ENCODE results near the gene PCSK6. TPM values are rescaled to one million over a fixed set of nuclear protein-coding genes. Genes with fewer than 3 reads are reported as not detected.
A peak's percentile ranks its signal among the peaks of the same experiment; 100 is the strongest.

The PCSK6 gene
- total RNA-seq, 1 experiment from 2014 or later, result 10.6 TPM

DNA sequence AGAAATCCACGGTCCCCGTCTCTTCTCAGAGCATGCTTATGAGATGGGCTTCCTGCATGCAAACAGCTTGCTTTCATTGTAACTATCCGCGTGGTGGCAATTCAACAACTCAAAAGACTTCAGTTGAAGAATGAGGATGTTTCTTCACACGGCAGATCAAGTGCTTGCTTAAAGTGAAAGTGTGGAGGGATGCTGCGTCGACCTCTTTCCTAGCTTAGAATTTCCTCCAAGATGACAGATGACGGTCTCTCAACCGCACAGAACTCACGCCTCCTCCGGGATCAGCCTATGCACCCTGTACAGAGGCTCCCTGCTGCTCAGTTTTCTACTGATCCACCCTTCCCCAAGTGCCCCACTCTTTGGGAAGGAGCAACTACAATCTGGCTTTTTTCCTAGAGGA, 47.8 kb downstream of the PCSK6 start:
- H3K27ac ChIP-seq (ENCODE audit: low read length), result no peak overlapping the region
- TF ChIP-seq TCF7L2 (IDR thresholded peaks at IDR 0.05; ENCODE audit: low read depth, low read length) (no peak), SIN3A (IDR thresholded peaks at IDR 0.05; ENCODE audit: borderline replicate concordance, insufficient read depth, low read depth, low read length) (no peak), POLR2AphosphoS5 (IDR thresholded peaks at IDR 0.05; ENCODE audit: low read depth, low read length) (no peak), CTCF (IDR thresholded peaks at IDR 0.05) (no peak)
- TF ChIP-seq, protein P1, sequence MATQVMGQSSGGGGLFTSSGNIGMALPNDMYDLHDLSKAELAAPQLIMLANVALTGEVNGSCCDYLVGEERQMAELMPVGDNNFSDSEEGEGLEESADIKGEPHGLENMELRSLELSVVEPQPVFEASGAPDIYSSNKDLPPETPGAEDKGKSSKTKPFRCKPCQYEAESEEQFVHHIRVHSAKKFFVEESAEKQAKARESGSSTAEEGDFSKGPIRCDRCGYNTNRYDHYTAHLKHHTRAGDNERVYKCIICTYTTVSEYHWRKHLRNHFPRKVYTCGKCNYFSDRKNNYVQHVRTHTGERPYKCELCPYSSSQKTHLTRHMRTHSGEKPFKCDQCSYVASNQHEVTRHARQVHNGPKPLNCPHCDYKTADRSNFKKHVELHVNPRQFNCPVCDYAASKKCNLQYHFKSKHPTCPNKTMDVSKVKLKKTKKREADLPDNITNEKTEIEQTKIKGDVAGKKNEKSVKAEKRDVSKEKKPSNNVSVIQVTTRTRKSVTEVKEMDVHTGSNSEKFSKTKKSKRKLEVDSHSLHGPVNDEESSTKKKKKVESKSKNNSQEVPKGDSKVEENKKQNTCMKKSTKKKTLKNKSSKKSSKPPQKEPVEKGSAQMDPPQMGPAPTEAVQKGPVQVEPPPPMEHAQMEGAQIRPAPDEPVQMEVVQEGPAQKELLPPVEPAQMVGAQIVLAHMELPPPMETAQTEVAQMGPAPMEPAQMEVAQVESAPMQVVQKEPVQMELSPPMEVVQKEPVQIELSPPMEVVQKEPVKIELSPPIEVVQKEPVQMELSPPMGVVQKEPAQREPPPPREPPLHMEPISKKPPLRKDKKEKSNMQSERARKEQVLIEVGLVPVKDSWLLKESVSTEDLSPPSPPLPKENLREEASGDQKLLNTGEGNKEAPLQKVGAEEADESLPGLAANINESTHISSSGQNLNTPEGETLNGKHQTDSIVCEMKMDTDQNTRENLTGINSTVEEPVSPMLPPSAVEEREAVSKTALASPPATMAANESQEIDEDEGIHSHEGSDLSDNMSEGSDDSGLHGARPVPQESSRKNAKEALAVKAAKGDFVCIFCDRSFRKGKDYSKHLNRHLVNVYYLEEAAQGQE (IDR thresholded peaks at IDR 0.05; ENCODE audit: insufficient read depth in 1 of 2, low read depth in 2 of 2, low read length in 1 of 2), result no peak
- DNase-seq (ENCODE audit: low read depth, low spot score) (no peak), ATAC-seq (no peak)
- no peaks in the 10 kb centered on the region for H3K36me3 ChIP-seq (ENCODE audit: control insufficient read depth, insufficient read depth, low read length)
- in situ Hi-C loops (cut with HindIII; ENCODE audit: low pct_unique_long_range_greater_than_20kb, low sequenced_read_pairs), result no loop called here
- H3K9me3 ChIP-seq (ENCODE audit: control insufficient read depth, insufficient read depth, low read depth, low read length), result no peaks in the 10 kb centered on the region
- no peak overlapping the region for H3K4me3 ChIP-seq (ENCODE audit: low read depth in 2 of 2, low read length in 2 of 2)
- peaks cover 14% of the 10 kb centered on the region for H3K4me1 ChIP-seq (ENCODE audit: control insufficient read depth, insufficient read depth, low read length)
- POLR2A ChIA-PET, result no interaction called here
- no TSS peak for BruUV-seq (replicated peaks)
- intact Hi-C loops (cut with micrococcal nuclease; ENCODE audit: unreplicated experiment), result no loop called here
- no peaks in the 10 kb centered on the region for H3K27me3 ChIP-seq (ENCODE audit: control insufficient read depth, insufficient read depth, low read length)
- CTCF ChIA-PET, result no interaction called here

DNA sequence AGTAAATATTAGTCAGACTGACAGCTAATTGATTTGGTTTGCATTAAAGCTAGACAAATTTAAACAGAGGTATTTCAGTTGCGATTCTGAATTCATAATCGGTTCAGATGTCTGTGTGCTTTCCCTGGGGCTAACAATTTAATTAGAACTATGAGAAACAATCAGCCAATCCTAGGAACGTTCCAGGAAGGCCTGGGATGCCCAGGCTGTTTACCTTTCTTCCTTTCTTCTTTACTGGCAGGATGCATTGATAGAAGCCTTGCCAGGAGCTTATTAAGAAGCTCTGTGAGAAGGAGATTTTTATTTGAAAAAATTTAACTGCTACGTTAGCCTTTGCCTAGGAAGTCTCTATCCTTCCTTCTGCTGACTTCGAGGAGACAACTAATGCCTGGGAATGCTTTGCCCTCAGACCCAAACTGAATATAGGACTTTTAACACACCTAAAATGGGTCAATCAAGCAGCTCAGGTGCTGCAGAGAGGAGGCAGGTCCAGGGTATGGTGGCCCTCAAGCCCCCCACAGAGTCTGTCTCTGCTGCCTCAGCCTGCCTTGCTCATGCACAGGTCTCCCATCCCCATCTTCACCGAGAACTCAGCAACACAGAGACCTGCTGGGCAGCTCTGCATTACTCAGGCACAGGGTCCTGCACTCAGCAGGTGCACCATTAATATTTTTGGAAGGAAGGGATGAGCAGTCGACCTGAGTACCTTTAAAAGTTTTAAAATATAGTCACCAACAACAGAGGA, 48.5 kb downstream of the PCSK6 start:
- Histone ChIP-seq H3K27ac (ENCODE audit: low read length) (no peak overlapping the region), H3K4me1 (ENCODE audit: control insufficient read depth, insufficient read depth, low read length) (peaks cover 9% of the 10 kb centered on the region), H3K4me3 (ENCODE audit: low read depth in 2 of 2, low read length in 2 of 2) (no peak overlapping the region), H3K36me3 (ENCODE audit: control insufficient read depth, insufficient read depth, low read length) (no peaks in the 10 kb centered on the region), H3K27me3 (ENCODE audit: control insufficient read depth, insufficient read depth, low read length) (no peaks in the 10 kb centered on the region), H3K9me3 (ENCODE audit: control insufficient read depth, insufficient read depth, low read depth, low read length) (no peaks in the 10 kb centered on the region)
- intact Hi-C loops (cut with micrococcal nuclease; ENCODE audit: unreplicated experiment), result no loop called here
- in situ Hi-C loops (cut with HindIII; ENCODE audit: low pct_unique_long_range_greater_than_20kb, low sequenced_read_pairs), result no loop called here
- DNase-seq (ENCODE audit: low read depth, low spot score) (no peak), ATAC-seq (no peak)
- TF ChIP-seq TCF7L2 (IDR thresholded peaks at IDR 0.05; ENCODE audit: low read depth, low read length) (peak; percentile 74), SIN3A (IDR thresholded peaks at IDR 0.05; ENCODE audit: borderline replicate concordance, insufficient read depth, low read depth, low read length) (no peak)
- CTCF ChIA-PET, result no interaction called here
- POLR2A ChIA-PET, result no interaction called here
- no TSS peak for BruUV-seq (replicated peaks)

GRCh38 chr15:101439920-101440319, 49.6 kb downstream of the PCSK6 start:
- intact Hi-C loops (cut with micrococcal nuclease; ENCODE audit: unreplicated experiment) (no loop called here), in situ Hi-C loops (cut with HindIII; ENCODE audit: low pct_unique_long_range_greater_than_20kb, low sequenced_read_pairs) (no loop called here)
- no peak overlapping the region for H3K4me3 ChIP-seq (ENCODE audit: low read depth in 2 of 2, low read length in 2 of 2)
- CTCF ChIA-PET, result no interaction called here
- H3K36me3 ChIP-seq (ENCODE audit: control insufficient read depth, insufficient read depth, low read length), result no peaks in the 10 kb centered on the region
- no TSS peak for BruUV-seq (replicated peaks)
- no peak overlapping the region for H3K27ac ChIP-seq (ENCODE audit: low read length)
- H3K4me1 ChIP-seq (ENCODE audit: control insufficient read depth, insufficient read depth, low read length), result peaks cover 9% of the 10 kb centered on the region
- TF ChIP-seq, protein P1 (IDR thresholded peaks at IDR 0.05; ENCODE audit: insufficient read depth in 1 of 2, low read depth in 2 of 2, low read length in 1 of 2), result no peak
- TF ChIP-seq POLR2AphosphoS5 (IDR thresholded peaks at IDR 0.05; ENCODE audit: low read depth, low read length) (no peak), SIN3A (IDR thresholded peaks at IDR 0.05; ENCODE audit: borderline replicate concordance, insufficient read depth, low read depth, low read length) (no peak), TCF7L2 (IDR thresholded peaks at IDR 0.05; ENCODE audit: low read depth, low read length) (no peak), CTCF (IDR thresholded peaks at IDR 0.05) (no peak)
- H3K27me3 ChIP-seq (ENCODE audit: control insufficient read depth, insufficient read depth, low read length), result no peaks in the 10 kb centered on the region
- ATAC-seq (no peak), DNase-seq (ENCODE audit: low read depth, low spot score) (no peak)
- no peaks in the 10 kb centered on the region for H3K9me3 ChIP-seq (ENCODE audit: control insufficient read depth, insufficient read depth, low read depth, low read length)
- POLR2A ChIA-PET, result no interaction called here

Data from Panc1 (cell line).